Tongue (tissue), 2 donors: ENCODE measurements around the gene VIM. TPM values are rescaled to one million over a fixed set of nuclear protein-coding genes. Genes with fewer than 3 reads are reported as not detected.
A peak's percentile ranks its signal among the peaks of the same experiment; 100 is the strongest.

Source experiments
- DNase-seq: peaks from one replicate; pipeline ENCODE4 v3.0.0-alpha.2; 2015
- total RNA-seq: library from RNA; depleted of rRNA; stranded (reverse); fragments of >200 nt; gene quantifications from one replicate; pipeline ENCODE4 v1.2.3, GENCODE V29; 2014

VIM gene
- total RNA-seq, 1 donor from 2014 or later, result 1,559 TPM

- no peak for DNase-seq
Observed at GRCh38 chr10:17209881-17210280, 18.2 kb upstream of the VIM start.

- DNase-seq, result no peak
Observed at GRCh38 chr10:17210361-17210760, 17.7 kb upstream of the VIM start.

- DNase-seq, result no peak
Observed at GRCh38 chr10:17212802-17213221, 15.2 kb upstream of the VIM start.

GRCh38 chr10:17213646-17214349 is 14.2 kb upstream of the VIM start:
- no peak for DNase-seq

GRCh38 chr10:17214526-17214925 is 13.5 kb upstream of the VIM start:
- DNase-seq, result no peak

GRCh38 chr10:17214971-17215781 is 12.9 kb upstream of the VIM start:
- DNase-seq, result peak; percentile 72

- no peak for DNase-seq
Observed at GRCh38 chr10:17215782-17216122, 12.3 kb upstream of the VIM start.

- DNase-seq, result no peak
Observed at GRCh38 chr10:17216217-17216900, 11.7 kb upstream of the VIM start.

- DNase-seq, result no peak
Observed at GRCh38 chr10:17216901-17217395, 11.1 kb upstream of the VIM start.

- no peak for DNase-seq
Observed at GRCh38 chr10:17217631-17218232, 10.3 kb upstream of the VIM start.

GRCh38 chr10:17219024-17219423 is 9.0 kb upstream of the VIM start:
- peak; percentile 57 for DNase-seq

- no peak for DNase-seq
Observed at GRCh38 chr10:17220652-17221100, 7.4 kb upstream of the VIM start.

- no peak for DNase-seq
Observed at GRCh38 chr10:17222329-17222728, 5.7 kb upstream of the VIM start.

GRCh38 chr10:17225808-17226207 is 2.2 kb upstream of the VIM start:
- no peak for DNase-seq

GRCh38 chr10:17226891-17227303 is 1.1 kb upstream of the VIM start:
- no peak for DNase-seq

- DNase-seq, result peak; percentile 56
Observed at GRCh38 chr10:17227367-17228090, 512 bp upstream of the VIM start.

GRCh38 chr10:17229016-17229716 is 1.1 kb downstream of the VIM start:
- peak; percentile 97 for DNase-seq

- DNase-seq, result no peak
Observed at GRCh38 chr10:17229717-17229966, 1.6 kb downstream of the VIM start.

GRCh38 chr10:17229967-17230682 is 2.1 kb downstream of the VIM start:
- peak; percentile 94 for DNase-seq

GRCh38 chr10:17231788-17232187 is 3.7 kb downstream of the VIM start:
- DNase-seq, result no peak
